ENCODE results near the gene TMPRSS11F. TPM values are rescaled to one million over a fixed set of nuclear protein-coding genes. Genes with fewer than 3 reads are reported as not detected.

The TMPRSS11F gene
- total and polyA plus RNA-seq, 4 donors: 0.16 TPM; not detected in 3

DNA sequence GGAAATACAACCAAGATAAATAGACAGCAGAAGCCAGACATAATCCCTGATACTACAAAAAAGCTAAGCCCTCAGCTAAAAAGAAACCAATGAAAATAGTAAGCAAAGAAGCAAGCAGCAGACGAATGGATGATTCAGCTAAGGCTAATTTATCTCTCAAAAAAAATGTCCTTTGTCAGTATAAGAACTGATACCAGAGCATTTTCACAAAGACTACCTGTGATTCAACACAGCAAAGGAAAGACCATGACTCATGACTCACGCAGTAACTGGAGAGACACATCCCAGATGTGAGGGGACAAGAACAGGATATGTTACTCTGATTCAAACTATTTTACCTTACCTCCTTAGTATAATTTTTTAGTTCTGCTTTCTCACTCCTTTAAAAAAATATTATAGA is 22.7 kb upstream of the TMPRSS11F start:
- Histone ChIP-seq H3K36me3 (ENCODE audit: control insufficient read depth, insufficient read depth, low read length) (no peaks in the 10 kb centered on the region), H3K4me1 (ENCODE audit: control insufficient read depth, insufficient read depth, low read length) (no peaks in the 10 kb centered on the region), H3K9me3 (ENCODE audit: control insufficient read depth, insufficient read depth, low read length) (no peaks in the 10 kb centered on the region), H3K4me3 (ENCODE audit: low read depth, low read length) (no peak overlapping the region), H3K27me3 (ENCODE audit: control insufficient read depth, insufficient read depth, low read length) (no peaks in the 10 kb centered on the region), H3K27ac (ENCODE audit: low read depth, low read length) (no peak overlapping the region)
- DNase-seq (ENCODE audit: low read depth in 4 of 6, low spot score in 6 of 6): no peak
- no CpG with 5 or more reads among the region's 2 CpGs for whole genome bisulfite sequencing (ENCODE audit: insufficient coverage)

DNA sequence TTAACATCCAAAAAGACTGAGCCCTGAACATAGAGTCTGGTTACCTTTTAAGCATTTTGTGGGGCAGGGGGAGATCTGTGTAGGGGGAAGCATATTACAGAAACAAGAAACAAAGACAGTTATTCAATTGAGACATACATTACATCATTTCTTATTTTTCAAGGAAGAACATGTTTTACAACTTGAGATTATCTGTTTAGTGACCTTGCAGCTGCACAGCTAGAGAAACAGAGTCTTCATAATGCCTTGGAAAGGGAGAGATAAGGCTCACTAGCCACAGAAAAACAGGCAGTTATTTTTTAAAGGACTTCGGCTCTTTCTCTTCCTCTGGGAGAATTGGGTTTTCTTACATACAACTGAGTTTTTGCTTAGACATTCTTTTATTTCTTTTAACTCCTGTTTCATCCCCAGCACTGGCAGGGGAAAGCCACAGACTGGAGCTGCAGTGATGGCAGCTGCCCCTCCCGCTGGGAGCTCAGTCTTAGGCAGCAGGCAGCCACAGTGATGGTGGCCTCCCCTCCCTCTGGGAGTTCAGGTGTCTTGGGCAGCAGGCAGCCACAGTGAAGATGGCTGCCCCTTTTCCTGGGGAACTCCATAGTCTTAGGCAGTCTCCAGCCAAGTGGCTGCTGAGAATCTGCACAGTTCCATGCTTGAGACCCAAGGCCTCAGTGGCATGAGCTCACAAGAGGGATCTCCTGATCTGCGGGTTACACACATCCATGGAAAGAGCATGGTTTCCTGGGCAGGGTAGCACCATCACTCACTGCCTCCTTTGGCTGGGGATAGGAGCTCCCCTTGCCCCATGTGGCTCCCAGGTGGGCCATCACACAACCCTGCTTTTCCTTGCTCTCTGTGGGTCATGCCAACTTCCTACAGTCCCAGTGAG is 19.4 kb upstream of the TMPRSS11F start:
- Histone ChIP-seq H3K36me3 (ENCODE audit: control insufficient read depth, insufficient read depth, low read length) (no peaks in the 10 kb centered on the region), H3K27me3 (ENCODE audit: control insufficient read depth, insufficient read depth, low read length) (no peaks in the 10 kb centered on the region), H3K27ac (ENCODE audit: low read depth, low read length) (no peak overlapping the region), H3K9me3 (ENCODE audit: control insufficient read depth, insufficient read depth, low read length) (no peaks in the 10 kb centered on the region), H3K4me3 (ENCODE audit: low read depth, low read length) (no peak overlapping the region), H3K4me1 (ENCODE audit: control insufficient read depth, insufficient read depth, low read length) (no peaks in the 10 kb centered on the region)
- 97% methylated on average over 2 of the region's 3 CpGs for WGBS (ENCODE audit: insufficient coverage)
- DNase-seq (ENCODE audit: low read depth in 4 of 6, low spot score in 6 of 6): no peak

DNA sequence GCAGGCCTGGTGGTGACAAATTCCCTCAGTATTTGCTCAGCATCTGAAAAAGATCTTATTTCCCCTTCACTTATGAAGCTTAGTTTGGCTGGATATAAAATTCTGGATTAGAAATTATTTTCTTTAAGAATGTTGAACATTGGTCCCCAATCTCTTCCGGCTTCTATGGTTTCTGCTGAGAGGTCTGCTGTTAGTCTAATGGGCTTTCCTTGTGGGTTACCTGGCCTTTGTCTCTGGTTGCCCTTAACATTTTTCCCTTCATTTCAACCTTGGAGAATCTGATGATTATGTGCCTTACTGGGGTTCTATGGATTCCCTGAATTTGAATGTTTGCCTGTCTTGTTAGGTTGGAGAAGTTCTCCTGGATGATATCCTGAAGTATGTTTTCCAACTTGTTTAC is 17.4 kb upstream of the TMPRSS11F start:
- H3K27me3 ChIP-seq (ENCODE audit: control insufficient read depth, insufficient read depth, low read length): no peaks in the 10 kb centered on the region
- no peak overlapping the region for H3K27ac ChIP-seq (ENCODE audit: low read depth, low read length)
- 100% methylated on average over 1 of the region's 1 CpG for WGBS (ENCODE audit: insufficient coverage)
- no peak for DNase-seq (ENCODE audit: low read depth in 4 of 6, low spot score in 6 of 6)
- no peaks in the 10 kb centered on the region for H3K9me3 ChIP-seq (ENCODE audit: control insufficient read depth, insufficient read depth, low read length)
- no peaks in the 10 kb centered on the region for H3K36me3 ChIP-seq (ENCODE audit: control insufficient read depth, insufficient read depth, low read length)
- H3K4me3 ChIP-seq (ENCODE audit: low read depth, low read length): no peak overlapping the region
- H3K4me1 ChIP-seq (ENCODE audit: control insufficient read depth, insufficient read depth, low read length): no peaks in the 10 kb centered on the region

DNA sequence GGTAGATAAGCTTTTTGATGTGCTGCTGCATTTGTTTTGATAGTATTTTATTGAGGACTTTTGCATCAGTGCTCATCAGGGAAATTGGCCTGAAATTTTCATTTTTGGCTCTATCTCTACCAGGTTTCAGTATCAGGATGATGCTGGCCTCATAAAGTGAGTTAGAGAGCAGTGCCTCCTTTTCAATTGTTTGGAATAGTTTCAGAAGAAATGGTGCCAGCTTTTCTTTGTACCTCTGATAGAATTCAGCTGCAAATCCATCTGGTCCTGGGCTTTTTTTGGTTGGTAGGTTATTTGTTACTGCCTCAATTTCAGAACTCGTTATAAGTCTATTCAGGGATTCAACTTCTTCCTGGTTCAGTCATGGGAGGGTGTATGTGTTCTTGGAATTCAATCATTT is 15.6 kb upstream of the TMPRSS11F start:
- no peaks in the 10 kb centered on the region for H3K36me3 ChIP-seq (ENCODE audit: control insufficient read depth, insufficient read depth, low read length)
- WGBS (ENCODE audit: insufficient coverage): no CpG with 5 or more reads among the region's 1 CpG
- H3K27me3 ChIP-seq (ENCODE audit: control insufficient read depth, insufficient read depth, low read length): no peaks in the 10 kb centered on the region
- peak in 2 of 6 donors; percentile 5 to 10 for DNase-seq (ENCODE audit: low read depth in 4 of 6, low spot score in 6 of 6)
- no peak overlapping the region for H3K4me3 ChIP-seq (ENCODE audit: low read depth, low read length)
- no peak overlapping the region for H3K27ac ChIP-seq (ENCODE audit: low read depth, low read length)
- no peaks in the 10 kb centered on the region for H3K4me1 ChIP-seq (ENCODE audit: control insufficient read depth, insufficient read depth, low read length)
- no peaks in the 10 kb centered on the region for H3K9me3 ChIP-seq (ENCODE audit: control insufficient read depth, insufficient read depth, low read length)

DNA sequence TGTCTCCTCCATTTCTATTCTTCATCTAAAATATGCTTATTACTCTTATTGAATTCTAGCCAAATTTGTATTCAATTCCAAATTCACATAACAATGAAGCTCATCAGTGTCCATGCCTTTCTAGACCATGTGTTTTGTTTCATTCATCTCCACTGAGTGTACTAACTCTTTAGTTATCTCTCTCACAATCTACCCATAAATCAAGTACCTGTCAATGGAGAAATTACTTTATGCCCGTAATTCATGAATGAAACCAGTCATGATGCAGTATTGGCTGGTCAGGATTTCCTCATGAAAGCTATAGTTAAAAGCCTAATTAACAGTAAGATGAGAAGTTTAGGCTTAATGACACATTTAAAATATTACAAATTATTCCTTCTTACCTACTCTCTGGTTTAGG is 12.2 kb upstream of the TMPRSS11F start:
- no peak overlapping the region for H3K27ac ChIP-seq (ENCODE audit: low read depth, low read length)
- no CpG with 5 or more reads among the region's 1 CpG for WGBS (ENCODE audit: insufficient coverage)
- no peak overlapping the region for H3K4me3 ChIP-seq (ENCODE audit: low read depth, low read length)
- no peaks in the 10 kb centered on the region for H3K4me1 ChIP-seq (ENCODE audit: control insufficient read depth, insufficient read depth, low read length)
- no peaks in the 10 kb centered on the region for H3K36me3 ChIP-seq (ENCODE audit: control insufficient read depth, insufficient read depth, low read length)
- H3K27me3 ChIP-seq (ENCODE audit: control insufficient read depth, insufficient read depth, low read length): no peaks in the 10 kb centered on the region
- no peak for DNase-seq (ENCODE audit: low read depth in 4 of 6, low spot score in 6 of 6)
- no peaks in the 10 kb centered on the region for H3K9me3 ChIP-seq (ENCODE audit: control insufficient read depth, insufficient read depth, low read length)

DNA sequence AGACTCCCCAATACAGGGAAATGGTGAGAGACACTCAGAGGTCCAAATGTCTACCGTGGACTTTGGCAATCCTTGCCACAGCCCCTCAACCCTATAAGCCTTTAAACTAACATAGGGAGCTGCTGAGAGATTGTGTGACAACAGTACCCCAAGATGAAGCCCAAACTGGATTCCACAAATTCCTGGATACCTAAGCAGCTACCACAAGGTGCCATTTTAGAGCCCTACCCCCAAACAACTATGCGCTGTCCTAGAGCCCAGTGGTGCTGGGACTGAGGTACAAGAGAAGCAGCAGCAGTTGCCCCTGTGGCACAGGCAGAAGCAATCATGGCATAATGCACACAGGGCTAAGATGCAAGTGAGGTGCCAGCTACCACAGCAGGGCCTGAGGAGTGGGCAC is 2.7 kb upstream of the TMPRSS11F start:
- H3K9me3 ChIP-seq (ENCODE audit: control insufficient read depth, insufficient read depth, low read length): no peaks in the 10 kb centered on the region
- no peaks in the 10 kb centered on the region for H3K4me1 ChIP-seq (ENCODE audit: control insufficient read depth, insufficient read depth, low read length)
- H3K36me3 ChIP-seq (ENCODE audit: control insufficient read depth, insufficient read depth, low read length): no peaks in the 10 kb centered on the region
- DNase-seq (ENCODE audit: low read depth in 4 of 6, low spot score in 6 of 6): no peak
- no peak overlapping the region for H3K4me3 ChIP-seq (ENCODE audit: low read depth, low read length)
- no peak overlapping the region for H3K27ac ChIP-seq (ENCODE audit: low read depth, low read length)
- WGBS (ENCODE audit: insufficient coverage): no CpG with 5 or more reads among the region's 2 CpGs
- H3K27me3 ChIP-seq (ENCODE audit: control insufficient read depth, insufficient read depth, low read length): no peaks in the 10 kb centered on the region

DNA sequence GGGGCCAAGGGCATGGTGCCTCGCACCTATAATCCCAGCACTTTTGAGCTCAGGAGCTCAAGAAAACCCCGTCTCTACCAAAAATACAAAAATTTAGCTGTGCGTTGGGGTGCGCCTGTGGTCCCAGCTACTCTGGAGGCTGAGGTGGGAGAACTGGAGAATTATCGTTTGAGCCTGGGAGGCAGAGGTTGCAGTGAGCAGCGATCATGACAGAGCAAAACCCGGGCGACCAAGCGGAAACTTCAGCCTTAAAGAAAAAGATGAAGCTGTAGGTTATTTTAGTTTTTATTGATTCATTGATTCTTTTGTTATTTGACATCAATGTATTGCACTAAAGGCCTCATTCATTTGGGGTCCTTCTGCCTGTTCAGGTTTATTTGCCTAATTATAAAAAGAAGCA is 5.4 kb downstream of the TMPRSS11F start:
- H3K4me3 ChIP-seq (ENCODE audit: low read depth, low read length): no peak overlapping the region
- DNase-seq (ENCODE audit: low read depth in 4 of 6, low spot score in 6 of 6): no peak
- H3K4me1 ChIP-seq (ENCODE audit: control insufficient read depth, insufficient read depth, low read length): no peaks in the 10 kb centered on the region
- WGBS (ENCODE audit: insufficient coverage): 100% methylated on average over 6 of the region's 9 CpGs
- H3K36me3 ChIP-seq (ENCODE audit: control insufficient read depth, insufficient read depth, low read length): no peaks in the 10 kb centered on the region
- H3K9me3 ChIP-seq (ENCODE audit: control insufficient read depth, insufficient read depth, low read length): peaks cover 2% of the 10 kb centered on the region
- no peaks in the 10 kb centered on the region for H3K27me3 ChIP-seq (ENCODE audit: control insufficient read depth, insufficient read depth, low read length)
- H3K27ac ChIP-seq (ENCODE audit: low read depth, low read length): no peak overlapping the region

DNA sequence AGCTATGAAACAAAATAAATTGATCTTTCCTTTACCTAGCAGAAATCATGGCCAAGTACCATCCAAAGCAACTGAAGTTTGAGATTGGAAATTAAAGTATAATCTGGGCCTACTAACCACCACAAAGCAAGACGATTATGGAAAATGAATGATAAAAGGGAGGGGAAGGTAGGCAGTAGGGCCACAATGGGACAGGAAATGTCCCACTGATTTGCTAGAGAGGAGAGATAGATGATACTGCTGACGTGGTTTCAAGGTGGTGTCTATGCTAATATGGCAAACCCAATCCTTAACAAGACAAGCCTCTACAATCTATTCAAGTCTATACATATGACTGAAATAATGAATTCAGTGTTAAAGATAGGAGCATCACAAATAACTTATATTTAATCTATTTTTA is 6.1 kb downstream of the TMPRSS11F start:
- H3K4me1 ChIP-seq (ENCODE audit: control insufficient read depth, insufficient read depth, low read length): no peaks in the 10 kb centered on the region
- peaks cover 2% of the 10 kb centered on the region for H3K9me3 ChIP-seq (ENCODE audit: control insufficient read depth, insufficient read depth, low read length)
- H3K27me3 ChIP-seq (ENCODE audit: control insufficient read depth, insufficient read depth, low read length): no peaks in the 10 kb centered on the region
- H3K36me3 ChIP-seq (ENCODE audit: control insufficient read depth, insufficient read depth, low read length): no peaks in the 10 kb centered on the region
- H3K4me3 ChIP-seq (ENCODE audit: low read depth, low read length): no peak overlapping the region
- WGBS (ENCODE audit: insufficient coverage): no CpG with 5 or more reads among the region's 2 CpGs
- DNase-seq (ENCODE audit: low read depth in 4 of 6, low spot score in 6 of 6): no peak
- no peak overlapping the region for H3K27ac ChIP-seq (ENCODE audit: low read depth, low read length)

DNA sequence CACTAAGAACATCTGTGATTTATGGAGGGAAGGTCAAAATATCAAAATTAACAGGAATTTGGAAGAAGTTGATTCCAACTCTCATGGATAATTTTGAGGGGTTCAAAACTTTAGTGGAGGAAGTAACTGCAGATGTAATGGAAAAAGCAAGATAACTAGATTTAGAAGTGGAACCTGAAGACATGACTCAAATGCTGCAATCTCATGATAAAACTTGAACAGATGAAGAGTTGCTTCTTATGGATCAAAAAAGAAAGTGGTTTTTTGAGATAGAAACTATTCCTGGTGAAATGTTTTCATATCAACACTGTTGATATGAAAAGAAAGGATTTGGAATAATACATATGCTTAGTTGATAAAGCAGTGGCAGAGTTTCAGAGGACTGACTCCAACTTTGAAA is 9.7 kb downstream of the TMPRSS11F start:
- no peak for DNase-seq (ENCODE audit: low read depth in 4 of 6, low spot score in 6 of 6)
- H3K4me3 ChIP-seq (ENCODE audit: low read depth, low read length): no peak overlapping the region
- no peak overlapping the region for H3K27ac ChIP-seq (ENCODE audit: low read depth, low read length)
- H3K27me3 ChIP-seq (ENCODE audit: control insufficient read depth, insufficient read depth, low read length): no peaks in the 10 kb centered on the region
- H3K9me3 ChIP-seq (ENCODE audit: control insufficient read depth, insufficient read depth, low read length): peaks cover 2% of the 10 kb centered on the region
- H3K4me1 ChIP-seq (ENCODE audit: control insufficient read depth, insufficient read depth, low read length): no peaks in the 10 kb centered on the region
- no peaks in the 10 kb centered on the region for H3K36me3 ChIP-seq (ENCODE audit: control insufficient read depth, insufficient read depth, low read length)

DNA sequence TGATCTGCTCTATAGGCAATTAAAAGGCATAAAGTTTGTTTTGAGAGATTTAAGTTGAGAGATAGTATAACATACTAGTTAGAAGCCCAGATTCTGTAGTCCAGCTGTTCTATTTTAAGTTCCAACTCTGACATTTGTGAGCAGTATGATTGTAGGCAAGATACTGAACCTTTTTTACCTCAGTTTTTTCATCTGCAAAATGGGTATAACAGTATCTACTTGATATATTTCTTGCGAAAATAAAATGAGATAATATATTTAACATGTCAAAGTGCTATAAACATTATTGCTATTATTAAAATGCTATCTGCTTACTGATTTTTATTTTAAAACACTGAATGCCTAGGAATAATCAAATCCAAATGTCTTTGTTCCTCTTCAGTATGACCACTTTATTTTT is 19.2 kb downstream of the TMPRSS11F start:
- H3K4me1 ChIP-seq (ENCODE audit: control insufficient read depth, insufficient read depth, low read length): no peaks in the 10 kb centered on the region
- no peak overlapping the region for H3K27ac ChIP-seq (ENCODE audit: low read depth, low read length)
- no peak for DNase-seq (ENCODE audit: low read depth in 4 of 6, low spot score in 6 of 6)
- H3K36me3 ChIP-seq (ENCODE audit: control insufficient read depth, insufficient read depth, low read length): no peaks in the 10 kb centered on the region
- WGBS (ENCODE audit: insufficient coverage): no CpG with 5 or more reads among the region's 1 CpG
- H3K27me3 ChIP-seq (ENCODE audit: control insufficient read depth, insufficient read depth, low read length): no peaks in the 10 kb centered on the region
- H3K9me3 ChIP-seq (ENCODE audit: control insufficient read depth, insufficient read depth, low read length): no peaks in the 10 kb centered on the region
- H3K4me3 ChIP-seq (ENCODE audit: low read depth, low read length): no peak overlapping the region

All from spinal cord (tissue), 10 donors.